ENCODE results near the gene PRKCA.

- TF ChIP-seq CREM (IDR thresholded peaks at IDR 0.05; ENCODE audit: low read depth) (no peak), IRF3 (IDR thresholded peaks at IDR 0.05) (no peak), KDM1A (IDR thresholded peaks at IDR 0.05; ENCODE audit: borderline replicate concordance) (no peak), POLR2A (IDR thresholded peaks at IDR 0.05; ENCODE audit: low read depth, low read length) (no peak), MEF2A (IDR thresholded peaks at IDR 0.05; ENCODE audit: insufficient read depth, low read depth, low read length) (no peak)
These were observed 215.7 kb downstream of the PRKCA start for GRCh38 chr17:66518108-66518507.

All from GM12878 (cell line).